Epithelial cell of esophagus (primary cell): ENCODE results near the gene C9orf50.

Experiments
- DNase-seq: peaks from one replicate; pipeline ENCODE4 v3.0.0; 2010; ENCODE audit warnings: low read depth
- H3K4me3 ChIP-seq: 2 replicates; pipeline ENCODE4 v1.5.1; 2011; ENCODE audit warnings: mild to moderate bottlenecking, low read length, control low read depth
- TF ChIP-seq, protein P1 (sequence below): IDR thresholded peaks from 2 replicates; pipeline ENCODE4 v1.5.1; 2011; ENCODE audit warnings: low read depth, mild to moderate bottlenecking, low read length, control low read depth, inconsistent platforms; ENCODE audit not compliant: insufficient read depth; ENCODE audit errors: missing control alignments

The C9orf50 gene

GRCh38 chr9:129624168-129624759 lies 3.4 kb upstream of the C9orf50 start:
- peak; percentile 59 for DNase-seq
- TF ChIP-seq, protein P1, sequence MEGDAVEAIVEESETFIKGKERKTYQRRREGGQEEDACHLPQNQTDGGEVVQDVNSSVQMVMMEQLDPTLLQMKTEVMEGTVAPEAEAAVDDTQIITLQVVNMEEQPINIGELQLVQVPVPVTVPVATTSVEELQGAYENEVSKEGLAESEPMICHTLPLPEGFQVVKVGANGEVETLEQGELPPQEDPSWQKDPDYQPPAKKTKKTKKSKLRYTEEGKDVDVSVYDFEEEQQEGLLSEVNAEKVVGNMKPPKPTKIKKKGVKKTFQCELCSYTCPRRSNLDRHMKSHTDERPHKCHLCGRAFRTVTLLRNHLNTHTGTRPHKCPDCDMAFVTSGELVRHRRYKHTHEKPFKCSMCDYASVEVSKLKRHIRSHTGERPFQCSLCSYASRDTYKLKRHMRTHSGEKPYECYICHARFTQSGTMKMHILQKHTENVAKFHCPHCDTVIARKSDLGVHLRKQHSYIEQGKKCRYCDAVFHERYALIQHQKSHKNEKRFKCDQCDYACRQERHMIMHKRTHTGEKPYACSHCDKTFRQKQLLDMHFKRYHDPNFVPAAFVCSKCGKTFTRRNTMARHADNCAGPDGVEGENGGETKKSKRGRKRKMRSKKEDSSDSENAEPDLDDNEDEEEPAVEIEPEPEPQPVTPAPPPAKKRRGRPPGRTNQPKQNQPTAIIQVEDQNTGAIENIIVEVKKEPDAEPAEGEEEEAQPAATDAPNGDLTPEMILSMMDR, result peak; percentile 83
- no peak overlapping the region for H3K4me3 ChIP-seq

DNA sequence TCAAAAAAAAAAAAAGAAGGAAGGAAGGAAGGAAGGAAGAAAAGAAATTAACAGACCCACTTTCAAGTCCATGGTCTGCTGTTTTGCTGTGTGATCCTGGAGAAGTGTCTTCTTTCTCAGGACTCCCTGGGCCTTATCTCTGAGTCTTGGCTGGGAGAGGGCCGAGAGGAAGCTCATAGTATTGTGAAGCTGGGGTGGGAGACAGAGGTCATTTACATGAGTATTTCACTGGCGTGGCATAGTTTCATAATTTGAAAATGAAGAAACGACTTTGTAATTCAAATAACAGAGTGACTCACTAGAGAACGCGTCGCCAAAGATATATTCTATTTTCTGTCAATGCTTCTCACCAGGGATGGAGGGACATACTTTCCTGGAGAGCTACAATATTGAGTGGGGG lies 2.4 kb upstream of the C9orf50 start:
- DNase-seq, result no peak
- TF ChIP-seq, protein P1, result no peak
- no peak overlapping the region for H3K4me3 ChIP-seq

- H3K4me3 ChIP-seq, result peak overlapping the region; percentile 32
- peak; percentile 31 for DNase-seq
- TF ChIP-seq, protein P1, result no peak
Observed at GRCh38 chr9:129619787-129620668, 873 bp downstream of the C9orf50 start.

DNA sequence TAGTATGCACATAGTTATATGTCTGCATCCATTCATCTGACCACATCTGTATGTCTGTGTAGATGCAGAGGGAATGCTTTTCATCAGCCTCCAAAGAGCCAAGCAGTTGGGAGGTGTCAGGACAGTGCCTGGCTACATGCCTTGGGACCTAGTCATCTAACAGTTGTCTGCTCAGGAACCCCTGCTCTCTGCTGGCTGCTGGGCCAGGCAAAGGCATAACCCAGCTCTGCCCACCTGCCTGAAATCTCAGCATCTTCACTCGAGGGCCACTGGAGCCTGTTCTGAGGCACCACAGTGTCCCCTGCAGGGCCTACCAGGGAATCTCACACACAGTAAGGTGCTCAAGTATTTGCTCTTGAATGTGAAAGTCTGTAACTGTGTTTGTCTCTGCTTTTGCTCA lies 3.7 kb downstream of the C9orf50 start:
- H3K4me3 ChIP-seq, result no peak overlapping the region
- TF ChIP-seq, protein P1, result peak; percentile 73
- DNase-seq, result peak; percentile 83

DNA sequence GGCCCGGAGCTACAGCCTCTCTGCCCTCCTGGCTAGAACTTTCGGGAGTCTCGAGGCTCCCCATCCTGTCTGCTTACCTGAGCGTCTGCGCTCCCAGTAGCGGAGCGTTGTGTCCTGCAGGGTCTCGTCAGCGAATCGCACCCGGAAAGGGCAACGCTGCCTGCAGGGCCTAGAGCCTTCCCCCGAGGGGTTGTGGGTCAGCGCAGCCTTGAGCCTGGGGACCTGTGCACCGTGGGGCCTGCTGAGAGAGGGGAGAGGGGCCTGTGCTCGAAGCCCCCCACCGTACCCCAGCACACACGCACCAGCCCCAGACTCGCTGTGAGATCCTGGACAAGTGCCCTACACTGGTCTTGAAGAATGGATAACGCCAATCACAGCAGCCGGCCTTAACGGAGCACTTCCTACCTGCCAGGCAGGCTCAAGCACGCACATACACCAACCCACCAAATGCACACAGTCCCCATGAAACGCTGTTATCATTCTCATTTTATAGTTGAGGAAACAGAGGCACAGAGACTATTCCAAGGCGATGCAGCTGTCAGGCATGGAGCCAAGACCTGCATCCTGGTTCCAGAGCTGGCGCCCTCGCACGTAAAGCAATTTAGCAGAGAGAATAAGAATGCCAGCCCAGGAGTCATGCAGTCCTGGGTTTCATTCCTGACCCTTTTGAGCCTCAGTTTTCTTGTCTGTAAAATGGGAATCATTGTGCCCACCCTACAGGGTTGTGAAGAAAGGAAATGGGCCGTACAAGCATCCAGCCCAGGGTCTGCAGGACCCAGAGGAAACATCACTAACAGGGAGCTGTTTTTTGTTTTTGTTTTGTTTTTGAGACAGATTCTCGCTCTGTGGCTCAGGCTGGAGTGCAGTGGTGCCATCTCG lies 5.3 kb downstream of the C9orf50 start:
- H3K4me3 ChIP-seq, result no peak overlapping the region
- DNase-seq, result no peak
- TF ChIP-seq, protein P1, result no peak

GRCh38 chr9:129614932-129615331 lies 6.0 kb downstream of the C9orf50 start:
- TF ChIP-seq, protein P1, result no peak
- H3K4me3 ChIP-seq, result no peak overlapping the region
- DNase-seq, result no peak
